Measurements from ENCODE around the gene FRYL.

DNA sequence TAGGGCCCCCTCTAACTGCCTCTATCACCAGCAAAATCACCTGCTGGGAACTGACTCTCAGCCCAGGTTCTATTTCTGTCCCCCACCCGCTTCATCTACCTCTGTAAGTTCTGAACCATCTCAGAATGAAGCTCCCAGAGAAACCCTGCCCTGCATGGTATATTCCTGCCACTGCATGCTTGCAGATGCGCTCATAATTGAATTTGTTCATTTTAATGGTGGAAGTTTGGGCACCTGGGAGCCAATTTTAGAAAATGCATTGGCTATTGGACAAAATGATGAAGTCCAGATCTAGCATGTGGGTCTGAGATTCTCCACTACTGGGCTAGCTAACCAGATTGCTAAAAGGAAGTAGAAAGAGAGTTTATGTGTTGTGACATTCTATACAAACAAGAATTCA, 325.5 kb downstream of the FRYL start:
- no peak for TF ChIP-seq POLR2A (IDR thresholded peaks at IDR 0.05)
- TF ChIP-seq, protein P1, sequence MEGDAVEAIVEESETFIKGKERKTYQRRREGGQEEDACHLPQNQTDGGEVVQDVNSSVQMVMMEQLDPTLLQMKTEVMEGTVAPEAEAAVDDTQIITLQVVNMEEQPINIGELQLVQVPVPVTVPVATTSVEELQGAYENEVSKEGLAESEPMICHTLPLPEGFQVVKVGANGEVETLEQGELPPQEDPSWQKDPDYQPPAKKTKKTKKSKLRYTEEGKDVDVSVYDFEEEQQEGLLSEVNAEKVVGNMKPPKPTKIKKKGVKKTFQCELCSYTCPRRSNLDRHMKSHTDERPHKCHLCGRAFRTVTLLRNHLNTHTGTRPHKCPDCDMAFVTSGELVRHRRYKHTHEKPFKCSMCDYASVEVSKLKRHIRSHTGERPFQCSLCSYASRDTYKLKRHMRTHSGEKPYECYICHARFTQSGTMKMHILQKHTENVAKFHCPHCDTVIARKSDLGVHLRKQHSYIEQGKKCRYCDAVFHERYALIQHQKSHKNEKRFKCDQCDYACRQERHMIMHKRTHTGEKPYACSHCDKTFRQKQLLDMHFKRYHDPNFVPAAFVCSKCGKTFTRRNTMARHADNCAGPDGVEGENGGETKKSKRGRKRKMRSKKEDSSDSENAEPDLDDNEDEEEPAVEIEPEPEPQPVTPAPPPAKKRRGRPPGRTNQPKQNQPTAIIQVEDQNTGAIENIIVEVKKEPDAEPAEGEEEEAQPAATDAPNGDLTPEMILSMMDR (IDR thresholded peaks at IDR 0.05), result no peak
